HG03571 (cell line): Measurements from ENCODE around the gene DNAJB5.
"Not testable (repeated sequence)": the region's sequence is repeated elsewhere in the genome, so short reads cannot be mapped to it uniquely, and the experiment has no call there.

Source experiments
- ATAC-seq: cut with Tn5 transposase; IDR thresholded peaks from one replicate; pipeline ENCODE4 v1.9.1; 2021; ENCODE audit not compliant: unreplicated experiment

Gene DNAJB5

GRCh38 chr9:34998266-34998665 lies 8.7 kb downstream of the DNAJB5 start:
- ATAC-seq = no peak

- no peak for ATAC-seq
Observed at GRCh38 chr9:34999576-34999975, 10.0 kb downstream of the DNAJB5 start.

- no peak for ATAC-seq
Observed at GRCh38 chr9:35000535-35001284, 11.2 kb downstream of the DNAJB5 start.

GRCh38 chr9:35001285-35001677 lies 11.7 kb downstream of the DNAJB5 start:
- no peak for ATAC-seq

- ATAC-seq = no peak
Observed at GRCh38 chr9:35001803-35002502, 12.4 kb downstream of the DNAJB5 start.

GRCh38 chr9:35002623-35003022 lies 13.1 kb downstream of the DNAJB5 start:
- ATAC-seq = no peak

- ATAC-seq = not testable (repeated sequence)
Observed at GRCh38 chr9:35004299-35004698, 14.8 kb downstream of the DNAJB5 start.

GRCh38 chr9:35010351-35010958 lies 20.9 kb downstream of the DNAJB5 start:
- no peak for ATAC-seq

- no peak for ATAC-seq
Observed at GRCh38 chr9:35014517-35014916, 25.0 kb downstream of the DNAJB5 start.

GRCh38 chr9:35023443-35023842 lies 33.9 kb downstream of the DNAJB5 start:
- not testable (repeated sequence) for ATAC-seq

- no peak for ATAC-seq
Observed at GRCh38 chr9:35026671-35027070, 37.1 kb downstream of the DNAJB5 start.

- no peak for ATAC-seq
Observed at GRCh38 chr9:35027374-35027773, 37.8 kb downstream of the DNAJB5 start.

- no peak for ATAC-seq
Observed at GRCh38 chr9:35027860-35028259, 38.3 kb downstream of the DNAJB5 start.

GRCh38 chr9:35028341-35028740 lies 38.8 kb downstream of the DNAJB5 start:
- ATAC-seq = no peak

- no peak for ATAC-seq
Observed at GRCh38 chr9:35029241-35029640, 39.7 kb downstream of the DNAJB5 start.

- ATAC-seq = no peak
Observed at GRCh38 chr9:35029852-35030251, 40.3 kb downstream of the DNAJB5 start.

GRCh38 chr9:35033101-35033500 lies 43.6 kb downstream of the DNAJB5 start:
- ATAC-seq = no peak

GRCh38 chr9:35035851-35036701 lies 46.5 kb downstream of the DNAJB5 start:
- ATAC-seq = no peak

GRCh38 chr9:35042081-35042604 lies 52.6 kb downstream of the DNAJB5 start:
- no peak for ATAC-seq

GRCh38 chr9:35042891-35043545 lies 53.5 kb downstream of the DNAJB5 start:
- ATAC-seq = no peak
